ENCODE measurements around the gene PCDHGB4.

DNA sequence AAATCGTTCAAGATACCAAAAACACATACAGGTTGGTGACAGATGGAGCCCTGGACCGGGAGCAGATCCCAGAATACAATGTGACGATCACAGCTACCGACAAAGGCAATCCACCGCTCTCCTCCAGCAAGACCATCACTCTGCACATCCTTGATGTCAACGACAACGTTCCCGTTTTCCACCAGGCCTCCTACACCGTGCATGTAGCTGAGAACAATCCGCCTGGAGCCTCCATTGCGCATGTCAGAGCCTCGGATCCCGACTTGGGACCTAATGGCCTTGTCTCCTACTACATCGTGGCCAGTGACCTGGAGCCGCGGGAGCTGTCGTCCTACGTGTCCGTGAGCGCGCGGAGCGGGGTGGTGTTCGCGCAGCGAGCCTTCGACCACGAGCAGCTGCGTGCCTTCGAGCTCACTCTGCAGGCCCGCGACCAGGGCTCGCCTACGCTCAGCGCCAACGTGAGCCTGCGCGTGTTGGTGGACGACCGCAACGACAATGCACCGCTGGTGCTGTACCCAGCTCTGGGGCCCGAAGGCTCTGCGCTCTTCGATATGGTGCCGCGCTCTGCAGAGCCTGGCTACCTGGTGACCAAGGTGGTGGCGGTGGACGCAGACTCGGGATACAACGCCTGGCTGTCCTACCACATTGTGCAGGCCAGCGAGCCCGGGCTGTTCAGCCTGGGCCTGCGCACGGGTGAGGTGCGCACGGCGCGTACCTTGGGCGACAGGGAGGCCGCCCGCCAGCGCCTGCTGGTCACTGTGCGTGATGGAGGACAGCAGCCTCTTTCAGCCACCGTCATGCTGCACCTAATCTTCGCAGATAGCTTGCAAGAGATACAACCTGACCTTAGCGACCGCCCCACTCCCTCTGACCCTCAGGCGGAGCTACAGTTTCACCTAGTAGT is 15.7 kb upstream of the PCDHGB4 start:
- TF ChIP-seq, protein P1, sequence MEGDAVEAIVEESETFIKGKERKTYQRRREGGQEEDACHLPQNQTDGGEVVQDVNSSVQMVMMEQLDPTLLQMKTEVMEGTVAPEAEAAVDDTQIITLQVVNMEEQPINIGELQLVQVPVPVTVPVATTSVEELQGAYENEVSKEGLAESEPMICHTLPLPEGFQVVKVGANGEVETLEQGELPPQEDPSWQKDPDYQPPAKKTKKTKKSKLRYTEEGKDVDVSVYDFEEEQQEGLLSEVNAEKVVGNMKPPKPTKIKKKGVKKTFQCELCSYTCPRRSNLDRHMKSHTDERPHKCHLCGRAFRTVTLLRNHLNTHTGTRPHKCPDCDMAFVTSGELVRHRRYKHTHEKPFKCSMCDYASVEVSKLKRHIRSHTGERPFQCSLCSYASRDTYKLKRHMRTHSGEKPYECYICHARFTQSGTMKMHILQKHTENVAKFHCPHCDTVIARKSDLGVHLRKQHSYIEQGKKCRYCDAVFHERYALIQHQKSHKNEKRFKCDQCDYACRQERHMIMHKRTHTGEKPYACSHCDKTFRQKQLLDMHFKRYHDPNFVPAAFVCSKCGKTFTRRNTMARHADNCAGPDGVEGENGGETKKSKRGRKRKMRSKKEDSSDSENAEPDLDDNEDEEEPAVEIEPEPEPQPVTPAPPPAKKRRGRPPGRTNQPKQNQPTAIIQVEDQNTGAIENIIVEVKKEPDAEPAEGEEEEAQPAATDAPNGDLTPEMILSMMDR (IDR thresholded peaks at IDR 0.05) = no peak
- TF ChIP-seq POLR2AphosphoS5 (IDR thresholded peaks at IDR 0.05) (no peak), POLR2A (IDR thresholded peaks at IDR 0.05) (no peak)
